GM23338 (cell line): Measurements from ENCODE around the gene KCNB1. TPM values are rescaled to one million over a fixed set of nuclear protein-coding genes. Genes with fewer than 3 reads are reported as not detected.

ENCODE experiments used
- ATAC-seq: fragments of 200-7000 bp; cut with Tn5 transposase; 3 replicates; pipeline ENCODE4 v1.9.1; 2020
- DNase-seq: peaks from one replicate; pipeline ENCODE4 v3.0.0-alpha.2; 2015; ENCODE audit warnings: low spot score
- H2AFZ ChIP-seq: fragments of 200-600 bp; sonication (generic); 2 replicates; pipeline ENCODE4 v1.8.0; 2016; ENCODE audit warnings: antibody characterized with exemption, mild to moderate bottlenecking, moderate library complexity
- H3F3A ChIP-seq: fragments of 200-600 bp; sonication (generic); replicated peaks from 2 replicates; pipeline ENCODE4 v1.8.0; 2017; ENCODE audit warnings: antibody characterized with exemption, mixed run types, low read depth
- H3K27ac ChIP-seq: fragments of 200-600 bp; sonication (generic); 2 replicates; pipeline ENCODE4 v1.6.1; 2016; ENCODE audit warnings: low read depth
- H3K27me3 ChIP-seq: fragments of 200-600 bp; sonication (generic); 2 replicates; pipeline ENCODE4 v1.8.0; 2016; ENCODE audit warnings: mild to moderate bottlenecking, mixed run types, moderate library complexity; ENCODE audit not compliant: insufficient read depth
- H3K36me3 ChIP-seq: fragments of 200-600 bp; sonication (generic); 2 replicates; pipeline ENCODE4 v1.8.0; 2016; ENCODE audit warnings: mild to moderate bottlenecking; ENCODE audit not compliant: insufficient read depth
- H3K4me1 ChIP-seq: fragments of 200-600 bp; sonication (generic); 2 replicates; pipeline ENCODE4 v1.8.0; 2016; ENCODE audit warnings: mild to moderate bottlenecking, moderate library complexity; ENCODE audit not compliant: insufficient read depth
- H3K4me2 ChIP-seq: fragments of 200-600 bp; sonication (generic); 2 replicates; pipeline ENCODE4 v1.7.1; 2017; ENCODE audit warnings: mixed run types
- H3K4me3 ChIP-seq: fragments of 200-600 bp; sonication (generic); 2 replicates; pipeline ENCODE4 v1.6.1; 2016; ENCODE audit warnings: mixed run types
- H3K79me2 ChIP-seq: fragments of 200-600 bp; sonication (generic); replicated peaks from 2 replicates; pipeline ENCODE4 v1.8.0; 2017; ENCODE audit warnings: mild to moderate bottlenecking; ENCODE audit not compliant: insufficient read depth
- H3K9me2 ChIP-seq: fragments of 200-600 bp; sonication (generic); 2 replicates; pipeline ENCODE4 v1.8.0; 2017; ENCODE audit not compliant: insufficient read depth
- H4K20me1 ChIP-seq: fragments of 200-600 bp; sonication (generic); replicated peaks from 2 replicates; pipeline ENCODE4 v1.8.0; 2017; ENCODE audit warnings: mild to moderate bottlenecking; ENCODE audit not compliant: insufficient read depth
- H3K27ac Mint-ChIP-seq: 2 replicates; pipeline ENCODE4 v1.8.0; 2020; ENCODE audit warnings: inconsistent platforms, mild to moderate bottlenecking, moderate library complexity, mixed read lengths
- H3K27me3 Mint-ChIP-seq: 3 replicates; pipeline ENCODE4 v1.8.0; 2022; ENCODE audit warnings: low read depth, mild to moderate bottlenecking, moderate library complexity, mixed read lengths, inconsistent platforms; ENCODE audit not compliant: insufficient read depth, poor library complexity
- H3K36me3 Mint-ChIP-seq: 3 replicates; pipeline ENCODE4 v1.8.0; 2021; ENCODE audit warnings: low read depth, mild to moderate bottlenecking, inconsistent platforms, moderate library complexity, mixed read lengths
- H3K4me1 Mint-ChIP-seq: 3 replicates; pipeline ENCODE4 v1.8.0; 2020; ENCODE audit warnings: mild to moderate bottlenecking, inconsistent platforms, mixed read lengths
- H3K4me3 Mint-ChIP-seq: 3 replicates; pipeline ENCODE4 v1.8.0; 2021; ENCODE audit warnings: moderate library complexity, mild to moderate bottlenecking, inconsistent platforms, mixed read lengths
- H3K9me3 Mint-ChIP-seq: 3 replicates; pipeline ENCODE4 v1.8.0; 2020; ENCODE audit warnings: moderate library complexity, mild to moderate bottlenecking, inconsistent platforms, mixed read lengths
- CREB1 ChIP-seq: fragments of 250-450 bp; sonication (Bioruptor Pico); IDR thresholded peaks from 2 replicates; pipeline ENCODE4 v1.5.0; 2020; ENCODE audit warnings: low read depth, mild to moderate bottlenecking, moderate library complexity
- CTCF ChIP-seq, 2 experiments: fragments of 200-600 bp in 1 of 2; sonication (generic) in 1 of 2; conservative IDR thresholded peaks; 2 replicates each; pipeline versions ENCODE4 v1.5.1 to v1.6.1; 2016 to 2017; ENCODE audit warnings: antibody characterized with exemption in 2 of 2, low read depth in 2 of 2, mild to moderate bottlenecking in 2 of 2, moderate library complexity in 1 of 2
- EZH2phosphoT487 ChIP-seq: fragments of 200-600 bp; sonication (generic); IDR thresholded peaks from one replicate; pipeline ENCODE4 v1.8.1; 2018; ENCODE audit warnings: antibody characterized with exemption; ENCODE audit not compliant: unreplicated experiment
- JUNB ChIP-seq: IDR thresholded peaks from one replicate; pipeline ENCODE4 v1.6.1; 2016; ENCODE audit warnings: antibody characterized with exemption; ENCODE audit not compliant: unreplicated experiment
- NANOG ChIP-seq: IDR thresholded peaks from 2 replicates; pipeline ENCODE4 v1.6.1; 2016; ENCODE audit warnings: antibody characterized with exemption, borderline replicate concordance
- POLR2AphosphoS5 ChIP-seq: IDR thresholded peaks from 2 replicates; pipeline ENCODE4 v1.6.1; 2016; ENCODE audit warnings: antibody characterized with exemption, low read depth
- REST ChIP-seq: IDR thresholded peaks from one replicate; pipeline ENCODE4 v1.6.1; 2018; ENCODE audit warnings: antibody characterized with exemption; ENCODE audit not compliant: unreplicated experiment
- STAT1 ChIP-seq: IDR thresholded peaks from one replicate; pipeline ENCODE4 v1.6.1; 2016; ENCODE audit warnings: antibody characterized with exemption; ENCODE audit not compliant: unreplicated experiment
- ZNF331 ChIP-seq: fragments of 250-450 bp; sonication (Bioruptor Pico); IDR thresholded peaks from 2 replicates; pipeline ENCODE4 v1.5.0; 2020; ENCODE audit warnings: low read depth, mild to moderate bottlenecking, moderate library complexity
- polyA plus RNA-seq: library from polyadenylated mRNA; unstranded; fragments of >200 nt; fragmentation: Nextera tagmentation; extraction: Ambion mirVana; gene quantifications from 2 replicates; pipeline ENCODE4 v1.2.1, GENCODE V29; 2016
- total RNA-seq: library from RNA; depleted of rRNA; stranded (reverse); fragments of >200 nt; shearing (Covaris generic); gene quantifications from 2 replicates; pipeline ENCODE4 v1.2.3, GENCODE V29; 2014
- TF ChIP-seq, protein P1 (sequence below): IDR thresholded peaks from 2 replicates; pipeline ENCODE4 v1.6.1; 2016; ENCODE audit warnings: antibody characterized with exemption

KCNB1 gene
- total and polyA plus RNA-seq, 2 experiments from 2014 or later, result 0.28 to 0.29 TPM

- Histone ChIP-seq H3F3A (0 out of 2 replicates have a peak, but pooled peaks cover 3% of the 10 kb centered on the region), H3K4me2 (no peak overlapping the region), H3K9me2 (no peaks in the 10 kb centered on the region), H2AFZ (no peak overlapping the region), H3K79me2 (no peaks in the 10 kb centered on the region), H3K4me1 (no peaks in the 10 kb centered on the region), H3K27ac (no peak overlapping the region), H3K36me3 (no peaks in the 10 kb centered on the region), H4K20me1 (no peaks in the 10 kb centered on the region), H3K4me3 (no peak overlapping the region), H3K27me3 (no peaks in the 10 kb centered on the region)
- H3K4me3 Mint-ChIP-seq, result no peak overlapping the region
- no peaks in the 10 kb centered on the region for H3K9me3 Mint-ChIP-seq
- peaks cover 13% of the 10 kb centered on the region for H3K27me3 Mint-ChIP-seq
- H3K36me3 Mint-ChIP-seq, result no peaks in the 10 kb centered on the region
- DNase-seq, result no peak
- peaks cover 6% of the 10 kb centered on the region; the same call in 1 of the 3 replicates for H3K4me1 Mint-ChIP-seq
- no peak overlapping the region for H3K27ac Mint-ChIP-seq
- no peak for ATAC-seq
- TF ChIP-seq CTCF (conservative IDR thresholded peaks at IDR 0.05; ENCODE audit: low read depth in 2 of 2), result no peak
These were observed 130.7 kb downstream of the KCNB1 start for GRCh38 chr20:49351775-49352174.

- Histone ChIP-seq H3K4me2 (no peak overlapping the region), H3K27me3 (no peaks in the 10 kb centered on the region), H3K4me3 (no peak overlapping the region), H4K20me1 (no peaks in the 10 kb centered on the region; the same call in 1 of the 2 replicates), H3K36me3 (no peaks in the 10 kb centered on the region), H2AFZ (peak overlapping the region; percentile 23; the same call in 1 of the 2 replicates), H3F3A (0 out of 2 replicates have a peak, but pooled peaks cover 3% of the 10 kb centered on the region), H3K27ac (no peak overlapping the region), H3K9me2 (no peaks in the 10 kb centered on the region), H3K79me2 (no peaks in the 10 kb centered on the region), H3K4me1 (no peaks in the 10 kb centered on the region)
- H3K4me3 Mint-ChIP-seq, result no peak overlapping the region
- no peaks in the 10 kb centered on the region for H3K36me3 Mint-ChIP-seq
- H3K27me3 Mint-ChIP-seq, result peaks cover 11% of the 10 kb centered on the region
- no peak overlapping the region for H3K27ac Mint-ChIP-seq
- DNase-seq (no peak), ATAC-seq (no peak)
- TF ChIP-seq NANOG (no peak), STAT1 (no peak), CREB1 (CRISPR knock-in tag) (no peak), EZH2phosphoT487 (no peak)
- H3K9me3 Mint-ChIP-seq, result no peaks in the 10 kb centered on the region
- peaks cover 6% of the 10 kb centered on the region; the same call in 1 of the 3 replicates for H3K4me1 Mint-ChIP-seq
These were observed 132.7 kb downstream of the KCNB1 start for GRCh38 chr20:49349694-49350252.

GRCh38 chr20:49349078-49349477 is 133.4 kb downstream of the KCNB1 start:
- Histone ChIP-seq H3F3A (0 out of 2 replicates have a peak, but pooled peaks cover 3% of the 10 kb centered on the region), H3K4me3 (no peak overlapping the region), H3K27ac (no peak overlapping the region), H3K27me3 (no peaks in the 10 kb centered on the region), H3K4me2 (no peak overlapping the region), H3K36me3 (no peaks in the 10 kb centered on the region), H3K4me1 (no peaks in the 10 kb centered on the region), H4K20me1 (no peaks in the 10 kb centered on the region; the same call in 1 of the 2 replicates), H3K9me2 (no peaks in the 10 kb centered on the region), H2AFZ (no peak overlapping the region), H3K79me2 (no peaks in the 10 kb centered on the region)
- Mint-ChIP-seq H3K27me3 (peaks cover 11% of the 10 kb centered on the region), H3K9me3 (no peaks in the 10 kb centered on the region), H3K27ac (no peak overlapping the region), H3K4me3 (no peak overlapping the region), H3K4me1 (peaks cover 6% of the 10 kb centered on the region; the same call in 1 of the 3 replicates), H3K36me3 (no peaks in the 10 kb centered on the region)
- DNase-seq (no peak), ATAC-seq (no peak)
- TF ChIP-seq CTCF (conservative IDR thresholded peaks at IDR 0.05; ENCODE audit: low read depth in 2 of 2) (no peak), NANOG (no peak), POLR2AphosphoS5 (no peak), ZNF331 (CRISPR knock-in tag) (no peak), JUNB (no peak), REST (no peak), CREB1 (CRISPR knock-in tag) (no peak), STAT1 (no peak), EZH2phosphoT487 (no peak)
- TF ChIP-seq, protein P1, sequence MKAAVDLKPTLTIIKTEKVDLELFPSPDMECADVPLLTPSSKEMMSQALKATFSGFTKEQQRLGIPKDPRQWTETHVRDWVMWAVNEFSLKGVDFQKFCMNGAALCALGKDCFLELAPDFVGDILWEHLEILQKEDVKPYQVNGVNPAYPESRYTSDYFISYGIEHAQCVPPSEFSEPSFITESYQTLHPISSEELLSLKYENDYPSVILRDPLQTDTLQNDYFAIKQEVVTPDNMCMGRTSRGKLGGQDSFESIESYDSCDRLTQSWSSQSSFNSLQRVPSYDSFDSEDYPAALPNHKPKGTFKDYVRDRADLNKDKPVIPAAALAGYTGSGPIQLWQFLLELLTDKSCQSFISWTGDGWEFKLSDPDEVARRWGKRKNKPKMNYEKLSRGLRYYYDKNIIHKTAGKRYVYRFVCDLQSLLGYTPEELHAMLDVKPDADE, result no peak
